Kidney glomerular epithelial cell (primary cell): ENCODE results near the gene GANAB.
"Not testable (repeated sequence)": the region's sequence is repeated elsewhere in the genome, so short reads cannot be mapped to it uniquely, and the experiment has no call there.

Source experiments
- DNase-seq: peaks from one replicate; lab custom pipeline; 2025; lab: John Stamatoyannopoulos, UW

Gene GANAB

DNA sequence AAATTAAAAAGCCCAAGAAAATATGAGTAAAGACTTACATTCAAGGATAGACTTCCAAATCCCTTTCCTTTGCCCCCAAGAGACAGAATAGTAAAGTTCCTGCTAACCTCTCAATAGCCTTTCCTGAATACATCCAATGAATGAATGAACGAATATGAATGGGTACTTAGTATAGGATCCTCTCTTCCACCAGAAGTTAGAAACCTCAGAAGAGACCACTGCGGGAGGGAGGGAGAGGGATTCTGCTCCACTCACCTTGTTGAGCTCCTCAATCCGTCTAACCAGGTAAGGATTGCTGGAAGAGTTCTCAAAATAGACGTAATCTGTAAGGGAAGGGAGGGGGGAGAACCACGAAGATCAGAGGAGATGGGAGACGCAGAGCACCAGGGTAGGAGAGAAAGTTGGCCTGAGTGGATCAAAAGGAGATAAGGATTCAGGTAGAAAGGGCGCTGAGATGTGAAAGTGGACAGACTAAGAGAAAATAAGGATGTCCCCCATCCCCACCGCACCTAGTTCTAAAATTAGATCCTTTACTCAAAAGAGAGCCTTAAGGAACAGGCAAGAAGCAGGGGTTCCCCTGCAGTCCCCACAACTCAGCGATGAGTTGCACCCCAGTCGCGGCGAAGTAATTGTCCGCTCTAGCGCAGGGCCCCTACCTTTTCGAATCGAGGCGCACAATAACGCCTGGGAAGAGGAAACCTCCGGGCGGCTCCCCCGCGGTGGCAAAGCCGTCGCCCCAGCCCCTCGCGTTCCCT, 45.9 kb downstream of the GANAB start:
- no peak for DNase-seq

DNA sequence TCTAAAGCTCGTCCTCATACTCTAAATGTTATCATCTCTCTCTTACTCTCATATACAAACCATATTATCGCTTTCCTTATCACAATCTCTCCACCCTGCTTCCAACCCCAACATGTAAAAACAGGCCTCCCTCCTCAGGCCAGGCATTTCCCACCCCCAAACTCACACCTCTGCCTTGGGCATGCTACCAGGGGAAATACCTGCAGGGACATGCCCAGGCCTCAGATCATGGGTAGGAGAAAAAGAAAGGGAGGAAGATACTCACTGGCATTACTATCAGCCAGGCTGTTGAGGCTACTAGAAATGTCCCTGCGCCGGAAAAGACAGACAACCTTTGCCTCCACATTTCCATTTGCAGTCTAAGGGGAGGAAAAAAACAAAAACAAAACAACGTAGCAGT, 46.5 kb downstream of the GANAB start:
- DNase-seq: no peak

DNA sequence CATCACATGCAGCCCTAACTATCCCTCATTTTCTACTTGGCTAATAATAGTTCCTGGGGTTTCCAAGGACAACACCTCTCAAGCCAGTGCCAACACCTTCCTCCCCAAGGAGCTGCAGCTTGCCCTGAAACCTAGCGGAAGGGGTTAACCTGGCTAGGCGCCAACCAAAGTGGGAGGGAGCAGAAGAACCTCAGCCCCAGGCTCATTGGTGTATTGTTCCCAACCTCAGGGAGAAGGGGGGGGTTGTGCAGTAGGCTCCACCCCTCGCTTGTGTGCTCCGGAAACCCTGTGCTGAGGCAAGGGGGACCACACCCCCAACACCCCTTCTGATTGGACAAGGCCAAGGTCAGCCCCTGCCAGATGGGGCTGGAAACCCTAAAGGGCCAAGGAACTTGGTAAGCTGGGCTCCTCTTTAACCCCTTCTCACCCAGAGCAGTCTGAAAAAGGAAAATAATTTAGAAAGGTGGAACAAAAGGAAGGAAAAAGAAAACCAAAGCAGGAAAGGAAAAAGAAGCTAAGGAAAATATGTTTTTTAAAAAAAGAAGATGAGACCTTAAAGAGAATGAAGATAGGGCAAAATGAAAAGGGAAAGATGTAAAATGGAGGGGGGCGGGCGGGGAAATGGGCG, 47.2 kb downstream of the GANAB start:
- DNase-seq: peak; percentile 91

DNA sequence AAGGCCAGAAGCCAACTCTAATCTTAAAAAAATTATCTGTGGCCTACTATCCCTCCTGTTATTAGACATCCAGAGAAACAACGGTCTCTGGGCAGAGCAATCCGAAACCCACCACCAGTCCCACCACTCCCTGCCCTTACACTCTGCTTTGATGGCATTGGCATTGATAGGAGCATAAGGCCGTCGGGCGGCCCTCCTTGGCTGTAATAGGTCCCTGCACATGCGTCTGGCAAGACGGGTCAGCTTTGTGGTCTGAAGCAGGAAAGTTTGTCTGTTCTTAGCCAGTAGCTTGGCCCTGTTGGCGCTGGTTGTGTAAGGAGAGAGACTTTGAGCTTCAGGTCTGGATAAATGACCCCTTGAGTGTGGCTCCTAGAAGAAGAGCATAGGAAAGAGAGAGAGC, 51.3 kb downstream of the GANAB start:
- DNase-seq: no peak

DNA sequence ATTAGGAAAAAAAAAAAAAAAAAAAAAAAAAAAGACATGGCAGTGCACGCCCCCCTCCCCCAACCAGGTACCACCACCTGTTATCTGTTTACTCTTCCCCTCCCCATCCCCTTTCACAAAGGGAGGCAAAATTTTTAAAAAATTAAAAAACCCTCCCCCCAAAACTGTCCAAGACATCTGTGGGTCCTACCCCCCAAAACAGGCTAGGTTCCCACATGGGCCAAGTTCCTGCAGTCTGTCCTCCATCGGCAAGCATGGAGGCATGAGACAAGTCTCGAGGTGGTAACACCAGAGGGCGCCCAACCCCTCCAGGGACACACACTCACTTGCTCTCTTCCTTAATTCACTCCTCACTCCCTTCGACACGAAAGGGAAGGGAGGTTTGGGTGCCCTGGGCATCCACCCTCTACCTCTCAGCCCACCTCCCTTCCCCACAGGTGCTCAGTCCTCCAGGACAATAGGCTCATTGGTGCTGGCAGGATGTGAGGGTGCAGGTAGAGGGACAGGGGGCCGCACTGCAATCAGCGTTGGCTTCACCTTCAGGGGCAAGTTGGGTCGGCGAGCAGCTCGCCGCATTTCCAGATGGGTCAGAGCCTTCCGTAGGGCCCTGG, 52.9 kb downstream of the GANAB start:
- DNase-seq: peak; percentile 46

DNA sequence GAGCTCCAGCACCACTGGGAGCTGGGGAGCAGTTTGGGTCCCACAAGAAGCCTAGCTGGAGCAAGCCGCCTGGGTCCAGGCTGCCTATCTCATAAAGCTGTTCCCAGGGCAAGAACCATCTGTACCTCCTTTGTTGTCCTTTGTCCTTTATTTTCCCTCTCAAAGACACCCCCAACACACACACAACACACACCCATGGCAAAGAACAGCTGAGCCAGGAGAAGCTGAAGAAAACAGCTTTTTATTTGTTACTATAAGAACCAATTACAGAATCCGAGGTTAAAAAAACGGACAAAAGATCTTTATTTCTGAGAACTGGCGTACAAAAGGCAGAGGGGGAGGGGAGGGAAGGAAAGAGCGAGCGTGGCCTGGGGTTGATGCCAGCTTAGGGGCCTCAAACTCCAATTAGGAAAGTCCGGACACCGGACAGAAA, 53.4 kb downstream of the GANAB start:
- no peak for DNase-seq

DNA sequence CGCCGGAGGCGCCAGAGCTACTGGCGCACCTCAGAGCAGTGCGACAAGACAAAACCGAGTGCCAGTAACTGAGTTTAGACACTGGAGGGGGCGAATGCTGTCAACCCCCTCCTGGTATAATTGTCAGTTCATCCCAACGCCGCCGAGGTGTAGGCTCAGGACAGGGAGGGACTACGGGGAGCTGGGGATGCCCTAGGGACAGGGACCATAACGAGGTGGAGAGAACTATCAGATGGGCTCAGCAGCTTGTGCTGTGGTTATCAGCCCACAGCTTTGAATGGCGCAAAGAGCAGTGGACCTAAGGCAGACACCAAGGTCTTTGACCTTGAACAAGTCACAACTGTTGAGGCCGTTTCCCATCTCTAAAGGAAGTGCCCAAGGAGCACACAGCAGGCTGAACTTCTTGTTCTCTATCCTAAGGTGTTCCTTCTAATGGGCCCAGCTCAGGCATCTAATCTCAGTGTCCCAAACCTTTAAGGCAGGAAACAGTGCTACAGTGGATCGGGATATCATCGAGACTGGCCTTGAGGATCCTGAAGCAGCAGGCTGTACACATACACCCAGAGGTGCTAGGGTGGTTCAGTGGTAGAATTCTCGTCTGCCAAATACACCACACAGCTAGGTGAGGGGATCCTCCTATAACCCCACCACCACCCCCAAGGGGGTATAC, 54.1 kb downstream of the GANAB start:
- no peak for DNase-seq

DNA sequence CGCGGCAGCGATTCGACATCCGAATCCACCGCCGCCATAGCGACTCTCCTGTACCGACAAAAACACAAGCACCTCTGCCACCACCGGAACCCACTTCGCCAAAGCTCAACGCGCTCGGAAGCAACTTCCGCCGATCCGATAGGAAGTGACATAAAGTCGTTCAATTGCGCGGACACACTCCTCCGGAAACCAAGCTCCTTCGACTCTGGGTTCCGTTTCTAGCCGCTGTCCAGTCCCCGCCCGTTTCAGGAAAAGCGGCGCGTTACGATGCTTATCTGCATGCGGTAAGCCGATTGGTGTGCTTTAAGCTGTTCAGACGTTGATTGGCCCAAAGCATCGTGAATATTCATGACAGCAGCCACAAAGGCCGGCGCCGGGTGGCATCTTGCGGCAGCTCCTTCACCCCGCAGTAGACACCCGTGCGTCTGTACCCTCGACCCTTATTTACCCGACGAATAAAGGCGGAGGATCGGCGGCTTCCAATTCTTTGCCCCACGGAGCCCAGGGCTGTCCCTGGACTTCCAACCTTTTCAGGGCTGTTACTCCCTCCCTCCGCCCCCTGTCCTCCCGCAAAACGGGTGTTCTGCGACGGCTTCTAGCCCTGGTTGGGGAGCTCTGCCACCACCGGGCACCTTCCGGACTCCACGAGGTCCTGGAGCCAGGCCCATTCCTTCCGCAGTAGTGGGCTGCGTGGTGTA, 54.8 kb downstream of the GANAB start, which contains the start of gene TUT1:
Gene TUT1 (minus strand): TSS at position 76 of the 698 bp plus-strand sequence. CDS start 38 bp downstream, at position 38.
- DNase-seq: peak; percentile 99

DNA sequence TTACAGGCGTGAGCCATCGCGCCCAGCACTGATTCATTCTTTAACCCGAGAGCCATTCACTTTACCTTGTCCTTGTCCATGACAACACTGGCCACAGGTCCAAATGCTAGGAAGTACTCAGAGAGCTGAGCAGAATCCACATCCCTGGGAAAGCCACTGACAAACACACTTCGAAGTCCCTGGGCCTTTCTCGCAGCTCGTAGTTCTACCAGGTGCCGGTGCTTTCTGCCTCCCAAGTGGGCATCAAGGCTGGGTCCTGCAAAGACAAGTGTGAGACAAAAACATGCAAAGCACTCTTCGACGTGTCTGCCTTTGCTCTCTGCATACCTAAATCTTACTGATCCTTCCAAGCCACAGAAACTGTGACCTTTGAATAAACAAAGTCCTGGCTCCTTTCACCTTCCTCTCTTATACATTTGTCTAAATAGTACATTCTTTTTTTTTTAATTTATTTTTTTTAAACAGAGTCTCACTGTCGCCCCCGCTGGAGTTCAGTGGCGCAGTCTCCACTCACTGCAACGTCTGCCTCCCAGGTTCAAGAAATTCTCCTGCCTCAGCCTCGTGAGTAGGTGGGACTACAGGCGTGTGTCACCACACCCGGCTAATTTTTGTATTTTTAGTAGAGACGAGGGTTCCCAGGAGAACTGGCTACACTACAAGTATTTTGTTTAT, 57.3 kb downstream of the GANAB start:
- DNase-seq: no peak

DNA sequence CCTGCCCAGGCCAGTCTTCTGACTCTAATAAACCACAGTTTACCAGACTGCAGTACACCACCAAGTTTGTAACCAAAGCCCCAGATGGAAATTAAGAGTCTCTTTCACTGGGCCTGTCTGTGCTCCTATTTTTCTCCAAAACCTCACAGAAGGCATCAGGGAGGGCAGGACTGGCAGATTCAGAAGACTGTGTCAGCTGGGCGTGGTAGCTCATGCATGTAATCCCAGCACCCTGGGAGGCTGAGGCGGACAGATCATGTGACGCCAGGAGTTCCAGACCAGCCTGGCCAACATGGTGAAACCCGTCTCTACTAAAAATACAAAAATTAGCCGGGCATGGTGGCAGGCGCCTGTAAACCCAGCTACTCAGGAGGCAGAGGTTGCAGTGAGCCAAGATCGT, 61.1 kb downstream of the GANAB start:
- not testable (repeated sequence) for DNase-seq

DNA sequence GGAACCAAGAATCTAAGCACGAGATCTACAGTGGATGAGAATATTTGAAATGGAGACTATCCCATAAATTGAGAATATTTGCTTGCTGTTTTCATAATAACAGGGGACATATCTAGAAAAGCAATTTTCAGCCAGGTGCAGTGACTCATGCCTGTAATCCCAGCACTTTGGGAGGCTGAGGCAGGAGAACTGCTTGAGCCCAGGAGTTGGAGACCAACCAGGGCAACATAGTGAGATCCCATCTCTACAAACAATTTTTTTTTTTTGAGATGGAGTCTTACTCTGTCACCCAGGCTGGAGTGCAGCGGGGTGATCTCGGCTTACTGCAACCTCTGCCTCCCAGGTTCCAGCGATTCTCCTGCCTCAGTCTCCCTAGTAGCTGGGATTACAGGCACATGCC, 64.7 kb downstream of the GANAB start:
- not testable (repeated sequence) for DNase-seq

DNA sequence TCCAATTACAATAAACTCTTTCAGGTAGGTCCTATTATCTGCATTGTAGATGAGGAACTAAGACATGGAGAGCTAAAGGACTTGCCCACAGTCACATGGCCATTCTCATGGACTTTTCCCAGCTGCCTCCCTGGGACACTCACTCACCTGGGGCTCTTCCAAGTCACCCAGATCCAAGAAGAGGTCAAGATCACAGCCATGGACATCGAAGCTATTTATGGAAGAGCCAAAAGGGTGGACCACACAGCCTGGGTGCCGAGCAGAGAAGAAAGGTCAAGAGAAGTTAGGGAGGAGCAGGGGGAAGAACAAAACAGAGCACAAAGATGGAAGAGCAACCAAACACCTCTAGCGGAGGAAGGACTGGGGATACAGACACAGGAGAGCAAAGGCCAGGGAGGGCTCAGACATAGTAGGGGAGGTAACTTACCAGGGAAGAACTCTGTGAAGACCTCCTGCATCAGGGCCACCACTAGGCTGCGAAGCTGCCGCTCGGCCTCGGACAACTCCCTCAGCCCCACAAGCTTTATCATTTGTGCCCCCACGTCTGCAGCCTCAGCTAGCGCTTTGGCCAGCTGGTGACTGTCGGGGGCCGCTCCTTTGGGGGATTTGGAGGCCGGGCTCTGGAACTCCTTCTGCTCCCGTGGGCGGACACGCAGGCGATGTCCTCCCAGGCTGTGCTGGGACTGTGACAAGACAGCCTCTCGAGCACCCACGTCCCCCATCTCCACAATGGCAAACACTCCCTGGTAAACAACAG, 65.3 kb downstream of the GANAB start:
- DNase-seq: no peak

DNA sequence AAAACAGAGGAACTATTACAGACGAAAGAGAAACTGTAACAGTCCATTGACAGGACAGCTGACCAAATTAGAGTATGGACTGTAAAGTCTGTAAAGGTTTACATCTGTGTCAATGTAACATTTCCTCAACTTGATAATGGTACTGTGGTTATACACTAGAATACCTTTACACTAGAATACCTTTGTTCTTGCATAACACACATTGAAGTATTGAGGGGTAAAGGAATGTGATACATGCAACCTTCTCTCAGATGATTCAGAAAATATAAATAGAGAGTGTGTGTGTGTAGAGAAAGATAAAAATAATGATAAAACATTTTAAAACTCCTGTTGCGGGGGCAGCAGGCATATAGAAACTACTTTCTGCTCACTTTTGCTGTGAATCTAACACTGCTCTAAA, 67.2 kb downstream of the GANAB start:
- peak; percentile 53 for DNase-seq

DNA sequence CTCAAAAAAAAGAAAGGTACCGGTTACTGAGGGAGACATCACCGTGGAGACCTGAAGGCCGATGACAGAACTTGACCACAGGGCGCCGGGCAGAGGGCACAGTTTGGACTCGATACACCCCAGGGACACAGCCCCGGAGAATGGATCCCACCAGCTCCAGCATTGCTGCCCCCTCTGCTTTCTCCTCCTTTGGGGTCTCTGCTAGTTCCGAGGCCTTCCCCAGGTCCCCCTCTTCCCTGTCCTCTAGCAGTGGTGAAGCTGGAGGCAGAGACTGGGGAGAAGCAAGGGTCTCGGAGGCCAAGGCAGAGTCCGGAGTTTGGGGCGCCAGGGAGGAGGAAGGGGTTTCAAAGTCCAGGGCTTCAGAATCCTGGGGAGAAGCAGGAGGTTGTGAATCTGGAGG, 67.9 kb downstream of the GANAB start:
- DNase-seq: no peak

DNA sequence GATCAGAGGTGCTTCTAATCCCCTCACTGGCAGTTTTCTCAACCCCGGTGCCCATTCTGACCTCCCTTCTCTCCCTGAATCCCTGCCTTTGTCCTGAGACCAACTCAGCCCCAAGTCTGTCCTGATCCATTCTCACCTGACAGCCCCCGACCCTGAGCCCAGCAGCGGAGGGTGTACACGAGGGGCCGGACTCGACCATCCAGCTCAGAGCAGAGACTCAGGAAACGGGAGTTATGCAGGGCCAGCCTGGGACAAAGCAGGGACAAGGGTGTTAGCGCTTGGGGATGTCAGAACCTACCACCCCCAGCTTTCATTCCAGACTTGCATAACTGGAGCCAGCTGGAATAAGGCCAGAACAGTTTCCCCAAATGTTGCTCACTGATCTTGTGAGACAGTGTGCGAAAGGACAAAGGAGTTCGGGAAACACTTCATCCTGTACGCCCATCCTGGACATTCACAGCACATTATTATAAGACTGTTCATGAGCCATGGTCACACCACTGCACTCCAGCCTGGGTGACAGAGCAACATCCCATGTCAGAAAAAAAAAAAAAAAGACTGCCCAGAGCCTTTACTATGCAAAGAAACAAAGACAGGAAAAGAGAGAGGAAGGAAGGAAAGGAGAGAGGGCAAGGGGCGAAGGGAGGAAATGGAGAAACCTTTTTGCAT, 69.2 kb downstream of the GANAB start:
- DNase-seq: no peak

DNA sequence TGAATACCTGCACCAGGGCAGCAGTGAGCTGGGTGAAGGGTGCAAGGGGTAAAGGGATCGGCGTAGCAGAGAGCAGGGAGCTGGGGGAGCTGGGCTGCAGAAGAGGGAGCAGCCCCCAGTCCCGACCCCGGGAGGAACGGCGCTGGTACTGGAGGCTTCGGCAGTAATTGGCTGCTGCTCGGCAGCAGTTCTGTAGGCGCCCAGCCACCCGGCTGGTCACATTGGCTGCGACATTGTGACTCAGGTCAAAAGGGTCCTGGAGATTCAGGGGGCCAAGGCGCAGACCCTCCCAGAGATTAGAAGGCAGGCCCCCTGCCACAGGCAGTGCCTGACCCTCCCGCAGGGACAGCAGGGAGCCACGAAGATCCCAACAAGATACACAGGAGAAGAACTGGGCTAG, 70.6 kb downstream of the GANAB start:
- DNase-seq: no peak

DNA sequence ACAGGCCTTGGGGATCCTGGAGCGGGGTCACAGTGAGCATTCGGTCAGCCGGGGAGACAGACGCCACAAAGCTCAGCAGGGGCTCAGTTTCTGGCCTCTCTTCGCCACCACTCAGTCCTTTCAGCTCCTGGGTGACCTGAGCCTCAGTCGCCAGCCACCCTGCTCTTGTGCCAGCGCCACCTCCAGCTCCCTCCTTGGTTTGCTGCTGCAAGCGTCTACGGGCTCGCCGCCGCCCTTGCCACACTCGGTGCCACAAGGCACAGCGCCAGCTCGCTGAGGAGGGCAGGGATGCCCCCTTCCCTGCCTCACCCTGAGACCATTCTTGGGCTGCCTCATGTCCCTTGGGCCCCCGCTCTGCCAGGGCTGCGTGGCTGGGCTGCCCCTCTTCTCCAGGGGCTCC, 71.3 kb downstream of the GANAB start:
- DNase-seq: no peak
